Measurements from ENCODE around the gene GOT1. TPM values are rescaled to one million over a fixed set of nuclear protein-coding genes. Genes with fewer than 3 reads are reported as not detected.

Gene GOT1
- total and polyA plus RNA-seq, 4 donors = 73.5 to 271 (median 123) TPM

- TF ChIP-seq TAF1 (conservative IDR thresholded peaks at IDR 0.05) = no peak
Measured at GRCh38 chr10:99418910-99419624, 11.4 kb downstream of the GOT1 start (continued).

GRCh38 chr10:99412099-99412498 is 18.3 kb downstream of the GOT1 start:
- Histone ChIP-seq H3K27me3 (ENCODE audit: control insufficient read depth in 4 of 4, insufficient read depth in 4 of 4, low read length in 3 of 4) (no peaks in the 10 kb centered on the region), H3K9ac (ENCODE audit: low read depth in 1 of 2, low read length in 2 of 2) (no peak overlapping the region), H3K4me1 (ENCODE audit: control insufficient read depth in 4 of 4, insufficient read depth in 4 of 4, low read length in 3 of 4) (peaks cover 8 to 25% (median 15%) of the 10 kb centered on the region in 4 donors), H3K9me3 (ENCODE audit: control insufficient read depth in 4 of 4, low read length in 3 of 4) (no peaks in the 10 kb centered on the region), H3K36me3 (ENCODE audit: control insufficient read depth in 4 of 4, insufficient read depth in 3 of 4, low read depth in 1 of 4, low read length in 3 of 4) (peaks cover 3 to 28% (median 12%) of the 10 kb centered on the region in 4 donors), H3K27ac (ENCODE audit: low read depth in 1 of 2, low read length in 2 of 2) (peak overlapping the region in 1 of 2 donors; percentile 0), H3K4me3 (ENCODE audit: low read depth in 1 of 3, low read length in 3 of 3) (no peak overlapping the region)
- peak; percentile 51 for DNase-seq (ENCODE audit: low spot score)
- TF ChIP-seq YY1 (IDR thresholded peaks at IDR 0.05) = peak; percentile 46
- no peak for TF ChIP-seq NR2F2 (IDR thresholded peaks at IDR 0.05)
- peak; percentile 75 for TF ChIP-seq HNF4G (IDR thresholded peaks at IDR 0.05)
- TF ChIP-seq CTCF (IDR thresholded peaks at IDR 0.05; ENCODE audit: low read depth, low read length, missing input control) = peak; percentile 39
- peak; percentile 90 for TF ChIP-seq RXRA (IDR thresholded peaks at IDR 0.05)
- TF ChIP-seq RAD21 (IDR thresholded peaks at IDR 0.05) = peak; percentile 37 to 61
- peak; percentile 74 for TF ChIP-seq SP1 (IDR thresholded peaks at IDR 0.05)
- no peak for TF ChIP-seq TAF1 (conservative IDR thresholded peaks at IDR 0.05)
- TF ChIP-seq REST (IDR thresholded peaks at IDR 0.05) = peak; percentile 10
- TF ChIP-seq HNF4A (conservative IDR thresholded peaks at IDR 0.05) = peak; percentile 85 to 87
- 24% methylated on average over 1 of the region's 1 CpG for WGBS

- WGBS = 65% methylated on average over 2 of the region's 2 CpGs
Measured at GRCh38 chr10:99411546-99411945, 18.9 kb downstream of the GOT1 start.

More at GRCh38 chr10:99411546-99411945, 18.9 kb downstream of the GOT1 start:
- peaks cover 8 to 25% (median 19%) of the 10 kb centered on the region in 4 donors for H3K4me1 ChIP-seq (ENCODE audit: control insufficient read depth in 4 of 4, insufficient read depth in 4 of 4, low read length in 3 of 4)
- H3K36me3 ChIP-seq (ENCODE audit: control insufficient read depth in 4 of 4, insufficient read depth in 3 of 4, low read depth in 1 of 4, low read length in 3 of 4) = peaks cover 4 to 34% (median 17%) of the 10 kb centered on the region in 4 donors
- peak overlapping the region in 1 of 2 donors; percentile 0 for H3K27ac ChIP-seq (ENCODE audit: low read depth in 1 of 2, low read length in 2 of 2)
- no peak for TF ChIP-seq HNF4A (conservative IDR thresholded peaks at IDR 0.05)
- peak; percentile 11 for TF ChIP-seq FOXA2 (IDR thresholded peaks at IDR 0.05)
- TF ChIP-seq JUND (IDR thresholded peaks at IDR 0.05) = peak in 1 of 2 donors; percentile 19
- no peak for TF ChIP-seq CTCF (IDR thresholded peaks at IDR 0.05; ENCODE audit: low read depth, low read length, missing input control)
- H3K9ac ChIP-seq (ENCODE audit: low read depth in 1 of 2, low read length in 2 of 2) = no peak overlapping the region
- H3K4me3 ChIP-seq (ENCODE audit: low read depth in 1 of 3, low read length in 3 of 3) = no peak overlapping the region
- no peak for DNase-seq (ENCODE audit: low spot score)
- H3K9me3 ChIP-seq (ENCODE audit: control insufficient read depth in 4 of 4, low read length in 3 of 4) = no peaks in the 10 kb centered on the region
- no peaks in the 10 kb centered on the region for H3K27me3 ChIP-seq (ENCODE audit: control insufficient read depth in 4 of 4, insufficient read depth in 4 of 4, low read length in 3 of 4)

All from liver (tissue), 9 donors.